ENCODE data around the gene ZDHHC14.
"Not testable (repeated sequence)": the region's sequence is repeated elsewhere in the genome, so short reads cannot be mapped to it uniquely, and the experiment has no call there.

The ZDHHC14 gene

GRCh38 chr6:157557559-157557958 is 176.6 kb downstream of the ZDHHC14 start:
- H3K27ac ChIP-seq, result no peak overlapping the region
- TF ChIP-seq ZFX (IDR thresholded peaks at IDR 0.05; ENCODE audit: borderline replicate concordance) (no peak), CTCF (IDR thresholded peaks at IDR 0.05) (no peak)

- no peak overlapping the region for H3K27ac ChIP-seq
- TF ChIP-seq ZFX (IDR thresholded peaks at IDR 0.05; ENCODE audit: borderline replicate concordance) (no peak), CTCF (IDR thresholded peaks at IDR 0.05) (no peak)
These were observed 177.1 kb downstream of the ZDHHC14 start for GRCh38 chr6:157558049-157558448.

- H3K27ac ChIP-seq, result no peak overlapping the region
- TF ChIP-seq ZFX (IDR thresholded peaks at IDR 0.05; ENCODE audit: borderline replicate concordance), result no peak
- no peak for TF ChIP-seq CTCF (IDR thresholded peaks at IDR 0.05)
These were observed 177.7 kb downstream of the ZDHHC14 start for GRCh38 chr6:157558487-157559200.

- no peak for TF ChIP-seq CTCF (IDR thresholded peaks at IDR 0.05)
- no peak for TF ChIP-seq ZFX (IDR thresholded peaks at IDR 0.05; ENCODE audit: borderline replicate concordance)
- no peak overlapping the region for H3K27ac ChIP-seq
These were observed 178.3 kb downstream of the ZDHHC14 start for GRCh38 chr6:157559201-157559756.

GRCh38 chr6:157560063-157560462 is 179.1 kb downstream of the ZDHHC14 start:
- H3K27ac ChIP-seq, result not testable (repeated sequence)

- TF ChIP-seq CTCF (IDR thresholded peaks at IDR 0.05) (no peak), ZFX (IDR thresholded peaks at IDR 0.05; ENCODE audit: borderline replicate concordance) (no peak)
- no peak overlapping the region for H3K27ac ChIP-seq
These were observed 179.9 kb downstream of the ZDHHC14 start for GRCh38 chr6:157560691-157561413.

GRCh38 chr6:157561414-157561790 is 180.4 kb downstream of the ZDHHC14 start:
- no peak overlapping the region for H3K27ac ChIP-seq
- TF ChIP-seq CTCF (IDR thresholded peaks at IDR 0.05) (no peak), ZFX (IDR thresholded peaks at IDR 0.05; ENCODE audit: borderline replicate concordance) (no peak)

Measured in 22Rv1 (cell line).